ENCODE measurements around the gene CAMK1D.

Gene CAMK1D

DNA sequence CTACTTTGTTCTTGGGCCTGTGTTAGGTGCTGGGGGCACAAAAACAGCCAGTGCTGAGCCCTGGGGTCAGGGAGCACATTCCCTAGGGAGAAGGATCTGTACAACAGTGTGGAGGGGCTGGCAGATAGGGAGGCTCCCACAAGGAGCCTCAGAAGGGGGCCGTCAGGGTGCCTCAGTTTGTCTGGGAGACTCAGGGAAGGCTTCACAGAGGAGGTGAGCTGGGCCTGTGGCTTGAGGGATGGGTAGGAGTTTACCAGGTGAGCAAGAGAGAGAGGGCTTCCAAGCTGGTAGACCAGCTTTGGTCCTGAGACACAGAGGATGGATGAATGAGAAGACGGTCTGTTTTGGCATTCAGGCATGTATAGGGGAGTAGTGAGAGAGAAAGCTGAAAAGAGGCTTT is 52.1 kb downstream of the CAMK1D start:
- TF ChIP-seq, protein P1, sequence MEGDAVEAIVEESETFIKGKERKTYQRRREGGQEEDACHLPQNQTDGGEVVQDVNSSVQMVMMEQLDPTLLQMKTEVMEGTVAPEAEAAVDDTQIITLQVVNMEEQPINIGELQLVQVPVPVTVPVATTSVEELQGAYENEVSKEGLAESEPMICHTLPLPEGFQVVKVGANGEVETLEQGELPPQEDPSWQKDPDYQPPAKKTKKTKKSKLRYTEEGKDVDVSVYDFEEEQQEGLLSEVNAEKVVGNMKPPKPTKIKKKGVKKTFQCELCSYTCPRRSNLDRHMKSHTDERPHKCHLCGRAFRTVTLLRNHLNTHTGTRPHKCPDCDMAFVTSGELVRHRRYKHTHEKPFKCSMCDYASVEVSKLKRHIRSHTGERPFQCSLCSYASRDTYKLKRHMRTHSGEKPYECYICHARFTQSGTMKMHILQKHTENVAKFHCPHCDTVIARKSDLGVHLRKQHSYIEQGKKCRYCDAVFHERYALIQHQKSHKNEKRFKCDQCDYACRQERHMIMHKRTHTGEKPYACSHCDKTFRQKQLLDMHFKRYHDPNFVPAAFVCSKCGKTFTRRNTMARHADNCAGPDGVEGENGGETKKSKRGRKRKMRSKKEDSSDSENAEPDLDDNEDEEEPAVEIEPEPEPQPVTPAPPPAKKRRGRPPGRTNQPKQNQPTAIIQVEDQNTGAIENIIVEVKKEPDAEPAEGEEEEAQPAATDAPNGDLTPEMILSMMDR (IDR thresholded peaks at IDR 0.05): no peak

DNA sequence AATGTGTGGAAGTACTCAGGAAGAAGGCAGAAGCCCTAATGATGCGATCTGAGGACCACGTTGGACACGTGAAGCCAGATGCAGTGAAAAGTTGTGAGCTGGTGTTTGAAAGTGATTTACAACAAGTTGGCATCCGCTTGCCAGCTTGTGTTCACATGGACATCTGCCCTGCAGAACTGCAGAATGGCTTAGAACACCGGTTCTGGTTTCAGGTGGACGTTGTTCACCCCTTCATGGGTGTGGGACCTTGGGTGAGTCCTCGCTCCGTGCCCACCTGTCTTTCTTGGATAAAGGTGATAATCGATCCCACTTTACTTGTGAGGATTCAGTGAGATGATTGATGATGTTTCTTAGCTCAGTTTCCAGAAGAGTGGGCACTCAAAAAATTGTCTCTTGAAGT is 53.8 kb downstream of the CAMK1D start:
- TF ChIP-seq, protein P1 (IDR thresholded peaks at IDR 0.05): no peak

DNA sequence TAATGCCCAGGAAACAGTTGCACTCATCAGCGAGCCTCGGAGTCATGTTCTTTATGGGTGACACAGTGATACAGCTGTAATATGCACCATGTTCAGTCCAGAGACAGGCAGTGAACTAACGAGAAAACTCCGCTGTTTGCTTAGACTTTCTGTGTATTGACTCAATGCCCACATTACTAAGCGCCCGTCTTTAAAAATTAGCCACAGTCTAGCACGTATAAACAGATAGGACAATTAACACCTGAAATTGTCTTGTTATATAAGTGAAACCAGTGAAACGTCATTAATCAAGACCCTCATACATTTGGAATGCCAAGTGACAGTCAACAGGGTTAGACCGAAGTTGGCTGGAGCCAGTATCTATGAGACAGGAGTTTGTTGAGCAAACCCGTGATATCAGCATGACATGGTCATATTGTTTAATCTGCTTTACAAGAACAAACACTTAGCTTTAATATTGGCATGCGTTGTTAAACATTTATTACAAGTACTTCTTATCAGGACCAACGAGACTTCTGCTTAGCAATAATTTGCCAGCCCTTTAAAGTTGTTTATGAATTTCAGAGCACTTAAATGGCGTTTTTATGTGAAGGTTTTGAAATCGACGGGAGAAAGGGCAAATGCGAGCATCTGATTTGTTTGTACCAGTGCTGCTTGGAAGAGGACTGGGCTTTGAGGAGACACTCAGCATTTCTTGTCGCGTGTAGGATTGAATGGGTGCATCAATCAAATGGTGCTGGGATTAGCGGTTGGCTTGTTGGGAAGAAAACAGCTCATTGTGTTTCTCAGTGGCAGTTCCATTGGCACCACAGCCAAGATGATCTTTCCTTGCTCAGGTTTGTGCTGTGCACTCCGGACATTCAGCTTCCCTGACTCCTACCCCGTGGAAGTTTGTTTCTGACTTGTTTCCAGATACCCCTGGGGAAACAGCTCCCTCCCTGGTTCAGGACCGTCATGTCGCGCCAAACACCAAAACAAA is 56.3 kb downstream of the CAMK1D start:
- TF ChIP-seq, protein P1 (IDR thresholded peaks at IDR 0.05): peak; percentile 17; the same call in 1 of the 2 replicates

DNA sequence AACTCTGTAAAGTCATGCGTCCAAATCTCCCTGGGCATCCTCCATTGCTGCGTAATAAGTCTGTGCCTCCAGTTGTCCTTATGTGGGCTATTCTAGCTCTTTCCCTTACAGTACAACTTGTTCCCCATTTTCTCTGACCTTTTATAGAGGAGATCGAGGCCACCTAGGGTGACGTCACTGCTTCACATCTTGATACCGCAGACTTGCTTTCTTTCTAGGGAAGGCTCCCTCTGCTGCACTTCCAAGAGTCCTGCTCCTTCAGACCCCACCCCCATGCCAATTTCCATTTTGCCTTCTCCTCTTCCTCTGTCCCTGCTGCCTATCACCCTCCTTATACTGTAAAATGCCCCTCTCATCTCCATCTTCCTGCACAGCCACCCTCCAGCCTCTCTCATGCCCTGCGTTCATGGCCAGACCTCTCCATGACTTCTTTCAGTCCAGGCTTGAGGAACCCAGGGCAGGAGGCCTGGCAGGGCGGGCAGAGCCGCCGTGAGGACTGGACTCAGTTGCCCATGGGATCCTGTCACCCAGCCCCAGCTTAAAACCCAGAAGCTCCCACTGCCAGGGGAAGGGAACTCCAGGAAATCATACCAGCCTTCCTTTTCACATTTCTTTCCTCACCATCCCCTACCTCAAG is 57.5 kb downstream of the CAMK1D start:
- TF ChIP-seq, protein P1 (IDR thresholded peaks at IDR 0.05): no peak

DNA sequence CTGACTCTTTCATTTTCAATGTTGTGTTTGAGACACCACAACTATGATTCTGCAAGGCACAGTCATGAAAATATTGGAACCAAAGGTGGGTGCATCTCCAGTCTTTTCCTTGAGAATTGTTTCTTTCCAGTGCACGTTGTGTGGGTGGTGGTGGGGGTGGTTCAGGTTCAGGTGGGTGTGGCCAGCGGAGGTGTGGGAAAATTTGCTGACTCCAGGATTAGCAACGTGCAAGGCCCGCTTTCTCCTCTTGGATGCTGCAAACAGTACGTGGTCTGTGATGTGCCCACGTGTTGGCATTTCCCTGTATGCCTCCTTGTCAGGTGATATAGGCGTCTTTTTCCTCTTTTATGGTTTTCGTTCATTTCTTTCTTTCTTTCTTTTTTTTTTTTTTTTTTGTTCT is 59.1 kb downstream of the CAMK1D start:
- TF ChIP-seq, protein P1 (IDR thresholded peaks at IDR 0.05): no peak

DNA sequence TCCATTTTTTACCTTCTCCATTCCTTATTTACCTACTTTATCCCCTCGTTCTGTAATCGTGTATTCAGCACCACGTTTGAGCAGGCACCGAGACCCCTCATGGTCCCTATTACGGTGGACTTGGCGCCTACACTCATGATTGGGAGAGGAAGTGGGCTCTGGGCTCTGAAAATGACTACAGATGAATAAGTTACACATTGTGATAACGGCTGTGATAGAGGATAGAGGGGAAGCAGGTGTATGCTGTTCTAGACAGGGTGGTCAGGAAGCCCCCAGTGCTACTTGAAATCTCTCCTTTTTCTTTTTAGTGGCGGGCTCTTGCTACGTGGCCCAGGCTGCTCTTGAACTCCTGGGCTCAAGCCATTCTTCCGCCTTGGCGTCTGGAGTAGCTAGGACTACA is 59.8 kb downstream of the CAMK1D start:
- TF ChIP-seq, protein P1 (IDR thresholded peaks at IDR 0.05): no peak

DNA sequence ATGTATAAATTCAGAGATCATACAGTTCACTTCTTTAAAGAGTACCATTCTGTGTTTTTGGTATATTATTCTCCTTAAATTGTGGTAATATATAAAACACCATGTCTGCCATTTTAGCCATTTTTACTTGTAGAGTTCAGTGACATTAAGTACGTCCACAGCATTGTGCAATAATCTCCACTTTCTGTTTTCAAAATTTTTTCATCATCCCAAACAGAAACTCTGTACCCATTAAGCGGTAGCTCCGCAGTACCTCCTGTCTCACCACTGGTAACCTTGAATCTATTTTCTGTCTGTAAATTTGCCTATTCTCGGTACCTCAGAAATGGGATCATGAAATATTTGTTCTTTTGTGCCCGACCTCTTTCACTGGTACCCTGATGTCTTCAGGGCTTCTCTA is 60.3 kb downstream of the CAMK1D start:
- TF ChIP-seq, protein P1 (IDR thresholded peaks at IDR 0.05): no peak
